ENCODE results near the gene RUNX1.

- TF ChIP-seq POLR2AphosphoS5 (IDR thresholded peaks at IDR 0.05) (no peak), CTCF (IDR thresholded peaks at IDR 0.05) (peak in 1 of 4 experiments; percentile 5)
Observed at GRCh38 chr21:34857874-34858273, 191.2 kb downstream of the RUNX1 start.
